ENCODE results near the gene VWA2. TPM values are rescaled to one million over a fixed set of nuclear protein-coding genes. Genes with fewer than 3 reads are reported as not detected.

VWA2 gene
- total RNA-seq, 1 experiment from 2014 or later, result 1.6 TPM

- Histone ChIP-seq H3K23ac (ENCODE audit: insufficient read length, low read depth, low read length) (no peak overlapping the region), H3K4ac (ENCODE audit: low read depth, low read length) (no peak overlapping the region), H4K5ac (ENCODE audit: insufficient read length, low read depth, low read length) (no peak overlapping the region), H3K27me3 (ENCODE audit: insufficient read depth, low read length) (no peaks in the 10 kb centered on the region), H4K8ac (replicated peaks; ENCODE audit: insufficient read length, low read depth, low read length) (no peak overlapping the region), H3K14ac (ENCODE audit: insufficient read depth, low read length) (no peak overlapping the region), H3K56ac (ENCODE audit: insufficient read length, low read depth, low read length) (no peak overlapping the region), H3K9me3 (ENCODE audit: control insufficient read depth, low read depth, low read length) (peaks cover 7% of the 10 kb centered on the region), H3K27ac (ENCODE audit: insufficient read length, low read depth, low read length) (no peak overlapping the region), H2BK5ac (ENCODE audit: insufficient read length, low read length) (no peak overlapping the region), H2BK120ac (ENCODE audit: low read depth, low read length, poor library complexity, severe bottlenecking) (no peak overlapping the region), H3K4me1 (ENCODE audit: insufficient read depth, low read length) (no peaks in the 10 kb centered on the region), H2AFZ (ENCODE audit: low read length) (no peak overlapping the region), H4K91ac (ENCODE audit: insufficient read length, low read depth, low read length) (no peak overlapping the region), H3K9ac (ENCODE audit: extremely low read depth, insufficient read length, low read length) (no peak overlapping the region), H2BK20ac (ENCODE audit: low read depth, low read length, poor library complexity, severe bottlenecking) (no peak overlapping the region), H3K23me2 (ENCODE audit: insufficient read length, low read depth, low read length, poor library complexity, severe bottlenecking) (no peaks in the 10 kb centered on the region), H2BK15ac (ENCODE audit: low read depth, low read length) (no peak overlapping the region), H2AK5ac (ENCODE audit: insufficient read length, low read length) (no peak overlapping the region), H3T11ph (ENCODE audit: low read length) (no peak overlapping the region), H2BK12ac (ENCODE audit: insufficient read length, low read depth, low read length) (no peak overlapping the region), H4K20me1 (ENCODE audit: control insufficient read depth, insufficient read depth, insufficient read length) (no peaks in the 10 kb centered on the region), H3K79me2 (ENCODE audit: insufficient read depth, low read length) (no peaks in the 10 kb centered on the region), H3K79me1 (ENCODE audit: insufficient read depth, low read depth, low read length, poor library complexity, severe bottlenecking) (no peaks in the 10 kb centered on the region), H3K4me2 (ENCODE audit: insufficient read depth, insufficient read length, low read length) (no peak overlapping the region), H3K18ac (ENCODE audit: insufficient read length, low read depth, low read length) (no peak overlapping the region)
- Mint-ChIP-seq H3K9me3 (peaks cover 15 to 16% of the 10 kb centered on the region in 2 experiments), H3K27me3 (ENCODE audit: low read depth) (peaks cover 2% of the 10 kb centered on the region; the same call in 1 of the 2 replicates), H3K36me3 (ENCODE audit: insufficient read depth in 1 of 3, low read depth in 3 of 3) (peaks cover 15 to 20% (median 17%) of the 10 kb centered on the region in 3 experiments), H3K4me1 (no peaks in the 10 kb centered on the region), H3K4me3 (no peak overlapping the region), H3K27ac (peak overlapping the region in 1 of 3 experiments; percentile 76; a peak in 2 of 7 replicates)
- no CpG with 5 or more reads among the region's 8 CpGs for WGBS (ENCODE audit: extremely low coverage, insufficient read length, low lambda C conversion rate)
- TF ChIP-seq, protein P1, sequence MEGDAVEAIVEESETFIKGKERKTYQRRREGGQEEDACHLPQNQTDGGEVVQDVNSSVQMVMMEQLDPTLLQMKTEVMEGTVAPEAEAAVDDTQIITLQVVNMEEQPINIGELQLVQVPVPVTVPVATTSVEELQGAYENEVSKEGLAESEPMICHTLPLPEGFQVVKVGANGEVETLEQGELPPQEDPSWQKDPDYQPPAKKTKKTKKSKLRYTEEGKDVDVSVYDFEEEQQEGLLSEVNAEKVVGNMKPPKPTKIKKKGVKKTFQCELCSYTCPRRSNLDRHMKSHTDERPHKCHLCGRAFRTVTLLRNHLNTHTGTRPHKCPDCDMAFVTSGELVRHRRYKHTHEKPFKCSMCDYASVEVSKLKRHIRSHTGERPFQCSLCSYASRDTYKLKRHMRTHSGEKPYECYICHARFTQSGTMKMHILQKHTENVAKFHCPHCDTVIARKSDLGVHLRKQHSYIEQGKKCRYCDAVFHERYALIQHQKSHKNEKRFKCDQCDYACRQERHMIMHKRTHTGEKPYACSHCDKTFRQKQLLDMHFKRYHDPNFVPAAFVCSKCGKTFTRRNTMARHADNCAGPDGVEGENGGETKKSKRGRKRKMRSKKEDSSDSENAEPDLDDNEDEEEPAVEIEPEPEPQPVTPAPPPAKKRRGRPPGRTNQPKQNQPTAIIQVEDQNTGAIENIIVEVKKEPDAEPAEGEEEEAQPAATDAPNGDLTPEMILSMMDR (conservative IDR thresholded peaks at IDR 0.05), result no peak
- DNase-seq, result no peak
Observed at GRCh38 chr10:114291516-114291915, 52.5 kb downstream of the VWA2 start.
